Measurements from ENCODE around the gene PLEKHA6. TPM values are rescaled to one million over a fixed set of nuclear protein-coding genes. Genes with fewer than 3 reads are reported as not detected.

PLEKHA6 gene
- polyA plus RNA-seq, 1 donor from 2014 or later: 22.6 TPM

DNA sequence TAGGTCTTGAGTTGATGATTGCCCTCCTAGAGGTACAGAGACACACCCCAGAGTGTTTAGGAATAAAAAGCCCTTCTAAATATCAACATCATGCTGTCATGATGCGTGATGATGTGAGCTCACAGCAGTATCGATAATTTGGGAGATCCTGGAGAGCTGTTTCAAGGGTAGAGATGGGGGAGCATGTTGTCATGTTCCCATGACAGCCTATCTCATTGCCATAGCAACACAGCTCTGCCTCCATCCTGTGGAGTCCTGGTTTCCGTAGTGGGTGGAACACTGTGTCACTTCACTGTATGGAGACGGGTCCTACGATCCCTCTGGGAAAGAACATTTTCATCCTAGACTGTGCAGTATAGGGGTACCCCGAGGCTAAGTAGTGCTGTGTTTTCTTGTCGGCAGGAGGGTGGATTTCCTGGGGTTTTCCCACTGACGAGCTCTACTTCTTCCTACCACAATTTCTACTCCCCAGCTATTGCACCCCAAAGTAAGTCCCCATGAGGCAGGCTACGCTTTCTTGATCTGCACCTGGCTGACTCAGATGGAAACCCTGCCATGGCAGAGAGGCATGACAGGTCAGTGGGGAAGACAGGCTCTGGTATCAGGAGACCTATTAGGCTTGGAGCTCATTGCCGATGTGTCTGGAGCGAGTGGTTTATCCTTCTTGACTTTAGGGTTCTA is 170.6 kb downstream of the PLEKHA6 start:
- no peaks in the 10 kb centered on the region for H3K9me2 ChIP-seq (ENCODE audit: insufficient read depth, low read length)
- TF ChIP-seq RAD21 (conservative IDR thresholded peaks at IDR 0.05): peak; percentile 23
- no peak for TF ChIP-seq EZH2 (IDR thresholded peaks at IDR 0.05; ENCODE audit: borderline replicate concordance, insufficient read depth, low read length, poor library complexity, severe bottlenecking)
- TF ChIP-seq TAF1 (IDR thresholded peaks at IDR 0.05; ENCODE audit: low read depth): no peak
- peak; percentile 83 for TF ChIP-seq MXI1 (conservative IDR thresholded peaks at IDR 0.05; ENCODE audit: poor library complexity, severe bottlenecking)
- TF ChIP-seq EP300 (conservative IDR thresholded peaks at IDR 0.05; ENCODE audit: poor library complexity, severe bottlenecking): peak; percentile 89
- TF ChIP-seq, protein P1, sequence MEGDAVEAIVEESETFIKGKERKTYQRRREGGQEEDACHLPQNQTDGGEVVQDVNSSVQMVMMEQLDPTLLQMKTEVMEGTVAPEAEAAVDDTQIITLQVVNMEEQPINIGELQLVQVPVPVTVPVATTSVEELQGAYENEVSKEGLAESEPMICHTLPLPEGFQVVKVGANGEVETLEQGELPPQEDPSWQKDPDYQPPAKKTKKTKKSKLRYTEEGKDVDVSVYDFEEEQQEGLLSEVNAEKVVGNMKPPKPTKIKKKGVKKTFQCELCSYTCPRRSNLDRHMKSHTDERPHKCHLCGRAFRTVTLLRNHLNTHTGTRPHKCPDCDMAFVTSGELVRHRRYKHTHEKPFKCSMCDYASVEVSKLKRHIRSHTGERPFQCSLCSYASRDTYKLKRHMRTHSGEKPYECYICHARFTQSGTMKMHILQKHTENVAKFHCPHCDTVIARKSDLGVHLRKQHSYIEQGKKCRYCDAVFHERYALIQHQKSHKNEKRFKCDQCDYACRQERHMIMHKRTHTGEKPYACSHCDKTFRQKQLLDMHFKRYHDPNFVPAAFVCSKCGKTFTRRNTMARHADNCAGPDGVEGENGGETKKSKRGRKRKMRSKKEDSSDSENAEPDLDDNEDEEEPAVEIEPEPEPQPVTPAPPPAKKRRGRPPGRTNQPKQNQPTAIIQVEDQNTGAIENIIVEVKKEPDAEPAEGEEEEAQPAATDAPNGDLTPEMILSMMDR (IDR thresholded peaks at IDR 0.05; ENCODE audit: poor library complexity, severe bottlenecking): no peak
- TF ChIP-seq POLR2AphosphoS5 (IDR thresholded peaks at IDR 0.05): peak; percentile 91
- H2AFZ ChIP-seq (ENCODE audit: low read depth, low read length): no peak overlapping the region
- H3K27me3 ChIP-seq (ENCODE audit: insufficient read depth, low read depth, low read length): no peaks in the 10 kb centered on the region
- H3K4me3 ChIP-seq (ENCODE audit: low read length): peak overlapping the region; percentile 56
- H3K79me2 ChIP-seq (replicated peaks; ENCODE audit: insufficient read depth, low read length): no peaks in the 10 kb centered on the region
- no peaks in the 10 kb centered on the region for H3K9me3 ChIP-seq (ENCODE audit: low read length)
- H3K36me3 ChIP-seq (ENCODE audit: insufficient read depth, low read length): no peaks in the 10 kb centered on the region
- H3K27ac ChIP-seq (ENCODE audit: low read length): peak overlapping the region; percentile 91
- H3K4me2 ChIP-seq (ENCODE audit: low read length): peak overlapping the region; percentile 79
- H3K9ac ChIP-seq (ENCODE audit: low read length): peak overlapping the region; percentile 63
- H4K20me1 ChIP-seq (ENCODE audit: insufficient read depth): no peaks in the 10 kb centered on the region
- peaks cover 5% of the 10 kb centered on the region for H3F3A ChIP-seq (ENCODE audit: insufficient read depth, low read length, poor library complexity, severe bottlenecking)

DNA sequence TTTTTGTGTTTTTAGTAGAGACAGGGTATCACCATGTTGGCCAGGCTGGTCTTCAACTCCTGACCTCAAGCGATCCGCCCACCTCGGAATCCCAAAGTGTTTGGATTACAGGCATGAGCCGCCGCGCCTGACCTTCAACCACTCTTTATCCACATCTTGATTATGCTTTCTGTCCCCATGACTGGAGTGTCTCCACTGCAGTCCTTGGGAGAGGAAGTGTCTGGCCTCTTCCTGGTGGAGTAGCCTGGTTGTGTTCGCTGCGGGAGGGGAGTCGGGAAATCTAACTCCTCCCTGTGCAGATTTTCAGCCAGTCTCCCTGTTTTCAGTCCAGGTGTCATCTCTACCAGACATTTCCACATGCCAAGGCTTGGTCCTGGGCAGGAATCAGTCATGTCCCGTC is 173.1 kb downstream of the PLEKHA6 start:
- Histone ChIP-seq H3K27me3 (ENCODE audit: insufficient read depth, low read depth, low read length) (no peaks in the 10 kb centered on the region), H4K20me1 (ENCODE audit: insufficient read depth) (no peaks in the 10 kb centered on the region), H3K27ac (ENCODE audit: low read length) (no peak overlapping the region), H3K4me3 (ENCODE audit: low read length) (no peak overlapping the region), H3K4me2 (ENCODE audit: low read length) (no peak overlapping the region), H3K9ac (ENCODE audit: low read length) (no peak overlapping the region), H3K79me2 (replicated peaks; ENCODE audit: insufficient read depth, low read length) (no peaks in the 10 kb centered on the region), H3K36me3 (ENCODE audit: insufficient read depth, low read length) (no peaks in the 10 kb centered on the region), H2AFZ (ENCODE audit: low read depth, low read length) (no peak overlapping the region), H3F3A (ENCODE audit: insufficient read depth, low read length, poor library complexity, severe bottlenecking) (peaks cover 5% of the 10 kb centered on the region), H3K9me2 (ENCODE audit: insufficient read depth, low read length) (no peaks in the 10 kb centered on the region), H3K9me3 (ENCODE audit: low read length) (no peaks in the 10 kb centered on the region)
- TF ChIP-seq RAD21 (conservative IDR thresholded peaks at IDR 0.05) (no peak), MXI1 (conservative IDR thresholded peaks at IDR 0.05; ENCODE audit: poor library complexity, severe bottlenecking) (no peak), SMC3 (conservative IDR thresholded peaks at IDR 0.05; ENCODE audit: poor library complexity) (no peak), TAF1 (IDR thresholded peaks at IDR 0.05; ENCODE audit: low read depth) (no peak), EP300 (conservative IDR thresholded peaks at IDR 0.05; ENCODE audit: poor library complexity, severe bottlenecking) (no peak), EZH2 (IDR thresholded peaks at IDR 0.05; ENCODE audit: borderline replicate concordance, insufficient read depth, low read length, poor library complexity, severe bottlenecking) (no peak), POLR2AphosphoS5 (IDR thresholded peaks at IDR 0.05) (no peak)
- TF ChIP-seq, protein P1 (IDR thresholded peaks at IDR 0.05; ENCODE audit: poor library complexity, severe bottlenecking): no peak
- TF ChIP-seq, protein P2, sequence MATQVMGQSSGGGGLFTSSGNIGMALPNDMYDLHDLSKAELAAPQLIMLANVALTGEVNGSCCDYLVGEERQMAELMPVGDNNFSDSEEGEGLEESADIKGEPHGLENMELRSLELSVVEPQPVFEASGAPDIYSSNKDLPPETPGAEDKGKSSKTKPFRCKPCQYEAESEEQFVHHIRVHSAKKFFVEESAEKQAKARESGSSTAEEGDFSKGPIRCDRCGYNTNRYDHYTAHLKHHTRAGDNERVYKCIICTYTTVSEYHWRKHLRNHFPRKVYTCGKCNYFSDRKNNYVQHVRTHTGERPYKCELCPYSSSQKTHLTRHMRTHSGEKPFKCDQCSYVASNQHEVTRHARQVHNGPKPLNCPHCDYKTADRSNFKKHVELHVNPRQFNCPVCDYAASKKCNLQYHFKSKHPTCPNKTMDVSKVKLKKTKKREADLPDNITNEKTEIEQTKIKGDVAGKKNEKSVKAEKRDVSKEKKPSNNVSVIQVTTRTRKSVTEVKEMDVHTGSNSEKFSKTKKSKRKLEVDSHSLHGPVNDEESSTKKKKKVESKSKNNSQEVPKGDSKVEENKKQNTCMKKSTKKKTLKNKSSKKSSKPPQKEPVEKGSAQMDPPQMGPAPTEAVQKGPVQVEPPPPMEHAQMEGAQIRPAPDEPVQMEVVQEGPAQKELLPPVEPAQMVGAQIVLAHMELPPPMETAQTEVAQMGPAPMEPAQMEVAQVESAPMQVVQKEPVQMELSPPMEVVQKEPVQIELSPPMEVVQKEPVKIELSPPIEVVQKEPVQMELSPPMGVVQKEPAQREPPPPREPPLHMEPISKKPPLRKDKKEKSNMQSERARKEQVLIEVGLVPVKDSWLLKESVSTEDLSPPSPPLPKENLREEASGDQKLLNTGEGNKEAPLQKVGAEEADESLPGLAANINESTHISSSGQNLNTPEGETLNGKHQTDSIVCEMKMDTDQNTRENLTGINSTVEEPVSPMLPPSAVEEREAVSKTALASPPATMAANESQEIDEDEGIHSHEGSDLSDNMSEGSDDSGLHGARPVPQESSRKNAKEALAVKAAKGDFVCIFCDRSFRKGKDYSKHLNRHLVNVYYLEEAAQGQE (IDR thresholded peaks at IDR 0.05; ENCODE audit: borderline replicate concordance): no peak

All from neural cell (in vitro differentiated cells).